A673 (cell line): Measurements from ENCODE around the gene ABHD1. TPM values are rescaled to one million over a fixed set of nuclear protein-coding genes. Genes with fewer than 3 reads are reported as not detected.

Experiments used
- BruUV-seq: library from RNA; stranded (reverse); fragments of 400-500 nt; replicated peaks from 2 replicates; lab custom pipeline; 2021; lab: Mats Ljungman, UMichigan
- CTCF ChIA-PET: fragments of 300-600 bp; sonication (Branson Sonifier 250); formaldehyde crosslinking; loops from one replicate; lab custom pipeline; 2022; ENCODE audit warnings: antibody characterized with exemption; lab: Charles Lee
- POLR2A ChIA-PET: fragments of 300-600 bp; sonication (Branson Sonifier 250); formaldehyde crosslinking; loops from one replicate; lab custom pipeline; 2022; ENCODE audit warnings: antibody characterized with exemption; ENCODE audit not compliant: low non-redundant PET; lab: Charles Lee
- DNase-seq: peaks from one replicate; pipeline ENCODE4 v3.0.0-alpha.2; 2015; ENCODE audit warnings: low spot score
- H3K27ac ChIP-seq: fragments of 200-600 bp; sonication (generic); 2 replicates; pipeline ENCODE4 v1.5.1; 2016; ENCODE audit warnings: mixed run types, low read depth, mild to moderate bottlenecking, mixed read lengths, antibody characterized with exemption, low read length; ENCODE audit not compliant: poor library complexity, severe bottlenecking
- H3K27me3 ChIP-seq: fragments of 200-600 bp; sonication (generic); replicated peaks from 2 replicates; pipeline ENCODE4 v1.6.1; 2017; ENCODE audit warnings: mixed run types, low read depth, mild to moderate bottlenecking, mixed read lengths, antibody characterized with exemption, low read length; ENCODE audit not compliant: insufficient read depth, poor library complexity
- H3K36me3 ChIP-seq: fragments of 200-600 bp; sonication (generic); 2 replicates; pipeline ENCODE4 v1.6.1; 2016; ENCODE audit warnings: mixed run types, mild to moderate bottlenecking, mixed read lengths, antibody characterized with exemption, low read length; ENCODE audit not compliant: insufficient read depth, poor library complexity, severe bottlenecking
- H3K4me1 ChIP-seq: fragments of 200-600 bp; sonication (generic); 2 replicates; pipeline ENCODE4 v1.6.1; 2017; ENCODE audit warnings: mixed run types, mild to moderate bottlenecking, mixed read lengths, antibody characterized with exemption, low read length; ENCODE audit not compliant: insufficient read depth, poor library complexity, severe bottlenecking
- H3K4me3 ChIP-seq: fragments of 200-600 bp; sonication (generic); 2 replicates; pipeline ENCODE4 v1.5.1; 2016; ENCODE audit warnings: low read depth, mixed run types, mild to moderate bottlenecking, mixed read lengths, low read length; ENCODE audit not compliant: poor library complexity, severe bottlenecking
- H3K9me3 ChIP-seq: fragments of 200-600 bp; sonication (generic); 2 replicates; pipeline ENCODE4 v1.6.1; 2016; ENCODE audit warnings: mixed run types, low read depth, mild to moderate bottlenecking, mixed read lengths, antibody characterized with exemption, low read length; ENCODE audit not compliant: poor library complexity, severe bottlenecking
- EZH2 ChIP-seq: fragments of 200-600 bp; sonication (generic); IDR thresholded peaks from 2 replicates; pipeline ENCODE4 v1.6.1; 2017; ENCODE audit warnings: borderline replicate concordance, low read depth, mild to moderate bottlenecking, mixed read lengths, antibody characterized with exemption, low read length; ENCODE audit not compliant: poor library complexity, severe bottlenecking
- intact Hi-C: fragments of 100-400 bp; cut with micrococcal nuclease; formaldehyde crosslinking; loops from one replicate; pipeline ENCODE4 v1.10.0; 2022; ENCODE audit not compliant: unreplicated experiment
- total RNA-seq: library from RNA; stranded (reverse); gene quantifications from 2 replicates; pipeline ENCODE4 v1.2.3, GENCODE V29; 2021
- TF ChIP-seq, protein P1 (sequence below): fragments of 300-800, 200-600 bp; sonication (generic); conservative IDR thresholded peaks from 2 replicates; pipeline ENCODE4 v1.5.1; 2017; ENCODE audit warnings: low read depth, mild to moderate bottlenecking, antibody characterized with exemption, low read length, moderate library complexity, mixed read lengths

Gene ABHD1
- total RNA-seq, 1 experiment from 2014 or later: not detected

DNA sequence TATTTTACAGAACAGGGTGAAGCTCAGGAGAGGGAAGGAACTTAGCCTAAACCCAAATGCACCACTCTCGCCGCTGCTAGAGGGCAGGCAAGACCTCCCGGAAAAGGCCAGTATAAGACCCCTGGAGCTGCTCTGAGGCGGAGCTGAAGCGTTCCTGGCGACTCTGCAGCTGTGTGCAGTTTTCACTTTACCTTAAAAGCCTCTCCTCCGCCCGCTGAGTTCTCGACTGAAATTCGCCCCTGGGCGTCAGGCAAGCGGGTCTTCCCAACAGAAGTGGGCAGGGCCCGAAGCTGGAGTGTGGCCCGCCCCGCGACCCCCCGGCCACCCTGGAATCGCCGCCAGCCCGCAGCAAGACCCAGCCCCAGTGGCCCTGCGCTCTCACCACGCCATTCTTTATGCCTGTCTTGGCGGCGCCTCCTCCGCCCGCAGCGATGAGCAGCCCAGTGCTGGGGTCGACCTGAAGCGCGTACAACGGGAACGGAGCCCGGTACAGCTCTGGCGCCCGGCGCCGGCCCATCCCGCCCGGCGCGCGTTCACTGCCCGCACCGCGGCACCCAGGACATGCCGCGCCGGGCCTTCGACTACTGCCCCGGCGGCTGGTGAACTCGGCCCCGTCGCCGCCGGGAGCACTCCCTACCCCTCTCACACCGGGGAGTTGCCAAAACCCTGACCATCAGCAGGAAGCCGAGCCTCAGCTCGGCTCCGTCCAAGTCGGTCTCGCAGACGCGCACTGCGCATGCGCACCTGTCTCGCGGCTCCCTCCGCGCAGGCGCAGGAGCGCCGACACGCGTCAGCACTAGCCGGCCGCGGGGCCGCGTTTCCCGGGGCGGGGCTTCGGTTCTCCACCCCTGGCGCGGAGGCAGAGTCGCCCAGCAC lies 10.5 kb downstream of the ABHD1 start, which contains the start of gene PREB:
PREB (minus strand) TSS at position 732 of the 876 bp plus-strand sequence; CDS start at position 517, 215 bp downstream.
- Histone ChIP-seq H3K36me3 (peaks cover 29% of the 10 kb centered on the region), H3K27me3 (no peaks in the 10 kb centered on the region), H3K4me1 (peaks cover 7% of the 10 kb centered on the region), H3K27ac (peak within 1 kb of the TSS; percentile 81), H3K9me3 (no peaks in the 10 kb centered on the region), H3K4me3 (peak within 1 kb of the TSS; percentile 81)
- TF ChIP-seq, protein P1, sequence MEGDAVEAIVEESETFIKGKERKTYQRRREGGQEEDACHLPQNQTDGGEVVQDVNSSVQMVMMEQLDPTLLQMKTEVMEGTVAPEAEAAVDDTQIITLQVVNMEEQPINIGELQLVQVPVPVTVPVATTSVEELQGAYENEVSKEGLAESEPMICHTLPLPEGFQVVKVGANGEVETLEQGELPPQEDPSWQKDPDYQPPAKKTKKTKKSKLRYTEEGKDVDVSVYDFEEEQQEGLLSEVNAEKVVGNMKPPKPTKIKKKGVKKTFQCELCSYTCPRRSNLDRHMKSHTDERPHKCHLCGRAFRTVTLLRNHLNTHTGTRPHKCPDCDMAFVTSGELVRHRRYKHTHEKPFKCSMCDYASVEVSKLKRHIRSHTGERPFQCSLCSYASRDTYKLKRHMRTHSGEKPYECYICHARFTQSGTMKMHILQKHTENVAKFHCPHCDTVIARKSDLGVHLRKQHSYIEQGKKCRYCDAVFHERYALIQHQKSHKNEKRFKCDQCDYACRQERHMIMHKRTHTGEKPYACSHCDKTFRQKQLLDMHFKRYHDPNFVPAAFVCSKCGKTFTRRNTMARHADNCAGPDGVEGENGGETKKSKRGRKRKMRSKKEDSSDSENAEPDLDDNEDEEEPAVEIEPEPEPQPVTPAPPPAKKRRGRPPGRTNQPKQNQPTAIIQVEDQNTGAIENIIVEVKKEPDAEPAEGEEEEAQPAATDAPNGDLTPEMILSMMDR: peak; percentile 30; the same call in 1 of the 2 replicates
- TF ChIP-seq EZH2: no peak
- POLR2A ChIA-PET: no interaction called here
- intact Hi-C loops: no loop called here
- peak; percentile 98 for DNase-seq
- no TSS peak for BruUV-seq
- CTCF ChIA-PET: interaction anchor here (0.6 to 1.2 kb wide), 4 partner anchors 48 to 322 kb away, joined by 3 to 9 read pairs (median 5); no protein-coding TSS in a partner anchor

DNA sequence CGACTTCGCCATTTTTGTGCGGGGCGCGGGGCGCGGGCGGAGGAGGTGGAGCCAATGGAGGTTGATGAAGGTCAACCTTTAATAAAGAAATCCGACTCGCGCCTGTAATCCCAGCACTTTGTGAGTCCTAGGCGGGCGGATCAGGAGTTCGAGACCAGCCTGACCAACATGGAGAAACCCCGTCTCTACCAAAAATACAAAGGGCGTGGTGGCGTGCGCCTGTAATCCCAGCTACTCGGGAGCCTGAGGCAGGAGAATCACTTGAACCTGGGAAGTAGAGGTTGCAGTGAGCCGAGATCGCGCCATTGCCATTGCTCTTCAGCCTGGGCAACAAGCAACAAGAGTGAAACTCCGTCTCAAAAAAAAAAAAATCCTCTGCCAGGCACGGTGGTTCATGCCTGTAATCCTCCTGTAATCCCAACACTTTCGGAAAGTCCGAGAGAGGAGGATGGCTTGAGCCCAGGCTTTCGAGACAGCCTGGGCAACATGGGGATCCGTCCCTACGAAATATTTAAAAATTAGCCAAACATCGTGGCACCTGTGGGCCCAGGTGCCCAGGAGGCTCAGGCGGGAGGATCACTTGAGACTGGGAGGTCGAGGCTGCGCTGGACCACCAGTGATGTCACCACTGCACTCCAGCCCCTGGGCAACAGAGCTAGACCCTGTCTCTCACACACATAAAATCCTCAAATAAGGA lies 11.3 kb downstream of the ABHD1 start:
- H3K27ac ChIP-seq: no peak overlapping the region
- peaks cover 29% of the 10 kb centered on the region for H3K36me3 ChIP-seq
- H3K9me3 ChIP-seq: no peaks in the 10 kb centered on the region
- H3K4me1 ChIP-seq: peaks cover 7% of the 10 kb centered on the region
- H3K27me3 ChIP-seq: no peaks in the 10 kb centered on the region
- no peak for DNase-seq
- TF ChIP-seq, protein P1: no peak
- no peak for TF ChIP-seq EZH2
- POLR2A ChIA-PET: no interaction called here
- no TSS peak for BruUV-seq
- CTCF ChIA-PET: interaction anchor here (0.7 kb wide), 1 partner anchor 321 kb away, joined by 6 read pairs; no protein-coding TSS in a partner anchor
- intact Hi-C loops: no loop called here
- H3K4me3 ChIP-seq: peak overlapping the region; percentile 81

DNA sequence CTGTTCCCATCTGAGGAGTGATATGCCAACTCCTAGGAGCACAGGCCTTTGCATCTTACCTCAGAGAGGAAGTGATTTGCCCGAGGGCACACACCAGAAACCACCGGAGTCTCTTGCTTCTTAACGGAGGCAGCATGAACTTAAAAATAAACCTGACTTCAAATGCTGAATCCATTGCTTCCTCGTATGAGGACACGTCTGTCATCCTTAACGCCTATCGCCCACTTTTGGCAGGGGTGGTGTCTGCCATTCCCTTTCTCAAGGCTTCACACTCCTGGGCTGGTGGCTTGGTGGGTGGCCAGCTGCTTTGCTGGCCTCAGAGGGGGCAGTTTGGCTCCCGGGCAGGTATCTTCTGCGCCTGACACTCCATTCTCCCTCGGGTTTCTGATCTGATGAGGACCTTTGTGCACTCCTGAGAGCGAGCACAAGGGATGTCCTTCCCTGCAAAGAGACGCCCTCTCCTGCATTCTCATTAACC lies 11.9 kb downstream of the ABHD1 start:
- DNase-seq: no peak
- no peaks in the 10 kb centered on the region for H3K9me3 ChIP-seq
- H3K36me3 ChIP-seq: peaks cover 26% of the 10 kb centered on the region
- CTCF ChIA-PET: no interaction called here
- no TSS peak for BruUV-seq
- TF ChIP-seq, protein P1: no peak
- no peak for TF ChIP-seq EZH2
- POLR2A ChIA-PET: no interaction called here
- intact Hi-C loops: no loop called here
- peaks cover 7% of the 10 kb centered on the region for H3K4me1 ChIP-seq
- no peak overlapping the region for H3K27ac ChIP-seq
- H3K27me3 ChIP-seq: no peaks in the 10 kb centered on the region
- no peak overlapping the region for H3K4me3 ChIP-seq
